HG02678 (cell line): ENCODE data around the gene MAPK8.

Source experiments
- ATAC-seq: cut with Tn5 transposase; IDR thresholded peaks from one replicate; pipeline ENCODE4 v1.9.1; 2021; ENCODE audit warnings: mild to moderate bottlenecking, moderate library complexity; ENCODE audit not compliant: unreplicated experiment

The MAPK8 gene

DNA sequence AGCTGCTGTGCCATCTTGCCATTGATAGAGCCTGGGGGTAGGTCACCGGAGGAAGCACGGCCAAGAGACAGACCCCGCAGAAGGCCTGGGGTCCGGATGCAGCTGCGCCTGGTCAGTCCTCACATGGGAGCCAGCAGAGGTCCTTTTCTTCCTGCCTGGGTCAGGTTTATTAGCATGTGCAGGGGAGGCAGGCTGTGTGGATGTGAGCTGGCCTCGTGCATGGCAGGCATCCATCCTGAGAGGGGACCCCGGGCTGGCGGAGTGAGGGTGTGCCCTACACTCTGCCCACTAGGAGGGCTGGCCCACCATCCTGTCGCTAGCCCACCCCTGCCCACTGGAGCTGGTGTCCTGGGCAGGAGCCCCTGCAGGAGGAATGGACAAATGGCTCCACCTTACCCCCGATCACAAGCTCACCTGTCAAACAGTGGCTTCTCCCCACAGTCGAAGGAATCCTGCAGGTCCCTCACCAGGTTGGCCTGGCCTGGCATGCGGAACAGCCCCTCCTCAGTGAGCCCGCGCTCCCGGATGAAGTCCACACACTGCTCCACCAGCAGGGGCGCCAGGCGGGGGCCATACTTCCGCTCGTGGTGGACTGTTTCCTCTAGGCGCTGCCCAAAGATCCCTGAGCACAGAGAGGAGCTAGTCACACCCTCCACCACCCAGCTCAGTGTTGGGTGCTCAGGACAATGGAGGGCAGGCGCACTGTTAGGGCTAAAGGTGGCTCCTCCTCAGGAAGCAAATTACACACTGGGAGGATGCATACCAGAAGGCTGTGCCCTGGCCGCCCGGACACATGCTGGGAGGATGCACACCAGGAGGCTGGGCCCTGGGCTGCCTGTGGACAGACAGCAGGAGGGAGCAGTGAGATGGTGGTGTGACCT is 153.0 kb downstream of the MAPK8 start:
- no peak for ATAC-seq

DNA sequence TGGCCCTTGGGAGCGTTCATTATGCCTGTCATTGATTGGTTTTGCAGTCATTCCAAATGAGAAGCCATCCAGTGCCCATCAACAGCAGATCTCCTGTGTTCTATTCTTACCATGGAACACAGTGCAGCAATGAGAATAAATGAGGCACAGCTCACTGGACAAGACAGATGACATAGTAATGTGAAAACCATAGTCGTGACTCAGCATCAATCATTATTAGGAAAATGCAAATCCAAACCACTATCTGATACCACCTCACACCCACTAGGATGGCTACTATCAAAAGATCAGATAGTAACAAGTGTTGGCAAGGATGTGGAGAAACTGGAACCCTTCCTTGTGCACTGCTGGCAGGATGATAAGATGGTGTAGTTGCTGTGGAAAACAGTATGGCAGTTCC is 153.7 kb downstream of the MAPK8 start:
- no peak for ATAC-seq

DNA sequence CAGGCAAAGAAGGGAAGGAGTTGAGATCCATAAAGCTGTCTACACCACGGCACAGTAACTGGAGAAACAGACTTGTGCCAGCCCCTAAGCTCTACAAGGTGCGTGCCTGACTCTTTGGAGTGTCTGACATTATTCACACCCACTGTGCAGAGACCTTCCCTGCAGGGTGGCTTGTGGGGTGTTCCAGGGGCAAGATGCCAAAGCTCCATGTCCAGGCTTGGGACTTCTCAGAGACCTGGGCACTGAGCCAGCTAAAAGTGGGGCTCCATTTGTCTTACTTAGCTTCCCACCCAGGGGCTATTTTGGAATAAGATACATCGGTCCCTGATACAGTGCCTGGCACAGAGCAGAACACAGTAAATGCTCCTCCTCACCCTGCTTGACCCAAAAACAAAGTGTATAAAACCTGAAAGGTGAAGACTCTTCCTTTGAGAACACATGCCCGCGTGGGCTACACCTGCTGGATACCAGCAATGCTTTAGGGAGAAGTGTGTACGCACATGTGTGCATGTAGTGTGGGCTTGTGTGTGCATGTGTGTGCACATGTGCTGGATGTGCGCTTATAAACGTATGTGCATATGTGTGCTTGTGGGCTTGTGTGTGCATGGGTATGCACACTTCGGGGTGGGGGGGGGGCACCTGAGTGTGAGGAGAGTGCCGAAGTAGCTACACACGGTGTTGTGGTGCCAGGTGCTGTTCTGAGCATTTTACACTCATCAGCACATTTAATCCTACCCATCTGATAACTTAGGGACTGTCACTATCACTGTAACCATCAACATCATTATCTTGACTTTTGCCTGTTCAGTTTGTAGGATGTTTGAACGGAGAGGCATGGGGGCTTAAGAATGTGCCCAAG is 155.4 kb downstream of the MAPK8 start:
- no peak for ATAC-seq

DNA sequence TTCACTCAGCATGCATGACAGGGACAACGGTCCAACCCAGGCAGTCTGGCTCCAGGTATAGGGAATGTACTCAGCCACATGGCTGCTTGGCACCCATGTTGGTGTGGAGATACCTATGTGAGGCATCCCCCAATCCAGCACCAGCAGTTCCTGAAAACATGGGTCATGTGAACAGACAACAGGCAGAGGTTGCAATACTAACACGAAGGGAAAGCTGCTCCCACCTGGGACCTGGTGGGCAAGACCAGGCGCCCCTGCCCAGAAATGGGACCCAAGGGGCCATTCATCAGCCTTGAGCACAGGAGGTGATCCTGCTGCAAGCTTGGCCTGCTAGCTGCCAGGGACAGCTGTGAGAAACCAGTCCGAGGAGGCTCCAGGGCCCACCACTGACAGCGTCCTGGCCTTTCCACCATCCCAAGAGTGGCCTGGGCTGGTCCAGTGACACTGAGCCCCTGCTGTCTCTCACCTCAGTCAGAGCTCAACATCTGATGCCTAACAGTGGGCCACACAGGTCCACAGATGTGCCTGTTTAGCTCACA is 156.1 kb downstream of the MAPK8 start:
- no peak for ATAC-seq

- no peak for ATAC-seq
Measured at GRCh38 chr10:48463318-48464003, 157.0 kb downstream of the MAPK8 start.

DNA sequence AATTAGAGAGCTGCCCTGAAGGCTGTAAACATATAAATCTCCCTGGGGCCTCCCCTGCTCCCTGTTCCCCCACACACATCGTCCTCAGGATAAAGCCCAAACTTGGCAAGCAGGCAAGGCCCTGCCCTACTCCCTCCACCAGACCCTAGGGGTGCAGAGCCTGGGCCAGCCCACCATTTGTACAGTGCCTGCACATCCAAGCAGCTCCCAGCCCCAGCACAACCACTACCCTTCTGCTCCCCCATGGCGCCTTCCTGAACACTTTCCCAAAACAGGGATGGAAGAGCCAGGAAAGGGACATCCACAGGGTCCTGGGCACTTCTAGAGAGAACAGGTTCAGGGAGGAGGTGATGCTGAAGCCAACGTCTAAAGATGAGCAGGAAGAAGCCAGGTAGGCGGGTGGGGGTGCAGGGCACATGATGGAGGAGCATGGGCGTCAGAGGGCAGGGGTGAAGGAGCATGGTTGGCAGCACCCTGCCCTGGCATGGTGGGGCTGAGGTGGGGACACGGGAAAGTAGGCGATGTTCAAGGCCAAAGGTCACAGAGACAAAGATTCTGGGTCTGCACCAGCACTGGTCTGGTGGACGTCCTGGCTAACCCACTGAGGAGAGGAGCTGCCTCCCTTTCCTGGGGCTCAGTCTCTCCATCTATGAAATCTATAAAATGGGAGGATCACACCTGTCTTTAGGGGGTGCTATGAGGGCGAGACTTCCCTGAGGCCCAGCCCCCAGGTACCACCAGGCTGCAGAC is 157.8 kb downstream of the MAPK8 start:
- ATAC-seq, result no peak

GRCh38 chr10:48464871-48465736 is 158.6 kb downstream of the MAPK8 start:
- no peak for ATAC-seq

DNA sequence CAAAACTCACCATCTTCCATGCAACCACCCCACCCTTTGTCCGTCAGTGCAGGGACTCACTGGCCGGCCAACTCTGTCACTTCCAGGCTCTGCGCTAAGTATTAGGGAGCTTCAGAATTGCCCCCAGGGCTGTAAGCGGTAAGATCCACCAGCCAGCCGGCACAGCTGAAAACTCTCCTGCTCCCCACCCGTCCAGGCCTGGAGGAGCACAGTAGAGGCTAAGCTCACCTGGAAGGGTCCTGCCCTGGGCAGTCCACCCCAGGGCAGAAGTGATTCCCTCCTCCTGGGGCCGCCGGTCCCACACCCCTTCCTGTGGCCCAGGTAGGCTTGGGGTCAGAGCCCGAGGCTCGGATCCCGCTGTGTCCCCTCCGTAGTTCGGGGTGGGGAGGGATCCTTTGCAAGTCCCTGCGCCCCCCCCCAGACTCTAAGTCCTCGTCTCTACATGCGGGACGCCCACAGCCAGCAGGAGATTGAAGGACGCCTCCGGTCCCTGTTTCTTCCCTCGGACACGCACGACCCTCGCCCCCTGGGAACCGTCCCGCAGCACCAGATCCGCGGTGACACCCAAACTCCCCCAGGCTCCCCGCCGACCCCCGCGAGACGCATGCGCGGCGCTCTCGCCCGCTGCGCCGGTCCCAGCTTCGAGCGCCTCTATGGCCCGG is 159.5 kb downstream of the MAPK8 start:
- no peak for ATAC-seq

DNA sequence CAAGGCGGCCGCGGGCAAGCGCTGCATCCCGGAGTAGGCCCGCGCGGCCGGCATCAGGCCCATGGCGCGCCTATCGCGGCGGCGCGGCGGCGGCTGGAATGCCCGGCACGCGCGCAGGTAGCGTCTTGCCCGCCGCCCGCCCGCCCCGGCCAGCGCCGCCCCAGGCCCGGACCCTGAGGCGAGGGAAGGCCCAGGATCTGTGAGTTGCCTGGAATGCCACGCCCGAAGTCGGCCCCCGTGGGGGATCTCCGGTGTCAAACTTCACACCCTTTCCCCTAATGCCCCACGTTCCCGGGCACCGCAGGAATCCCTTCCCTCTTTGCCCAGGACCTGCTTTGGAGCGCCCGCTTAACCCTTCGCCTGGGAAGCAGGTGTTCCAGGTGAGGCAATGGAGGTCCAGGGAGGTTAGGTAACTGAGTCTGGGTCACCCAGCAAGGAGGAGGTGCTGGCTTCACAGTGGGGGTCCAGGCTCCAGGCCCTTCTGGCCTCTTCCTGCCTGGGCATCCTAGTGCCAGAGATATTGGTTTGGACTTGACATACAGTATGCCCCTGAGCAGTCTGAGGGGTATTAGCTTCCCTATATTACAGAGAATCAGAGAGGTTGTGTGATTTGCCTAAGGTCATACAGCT is 160.2 kb downstream of the MAPK8 start:
- no peak for ATAC-seq

- no peak for ATAC-seq
Measured at GRCh38 chr10:48467669-48468068, 161.2 kb downstream of the MAPK8 start.

DNA sequence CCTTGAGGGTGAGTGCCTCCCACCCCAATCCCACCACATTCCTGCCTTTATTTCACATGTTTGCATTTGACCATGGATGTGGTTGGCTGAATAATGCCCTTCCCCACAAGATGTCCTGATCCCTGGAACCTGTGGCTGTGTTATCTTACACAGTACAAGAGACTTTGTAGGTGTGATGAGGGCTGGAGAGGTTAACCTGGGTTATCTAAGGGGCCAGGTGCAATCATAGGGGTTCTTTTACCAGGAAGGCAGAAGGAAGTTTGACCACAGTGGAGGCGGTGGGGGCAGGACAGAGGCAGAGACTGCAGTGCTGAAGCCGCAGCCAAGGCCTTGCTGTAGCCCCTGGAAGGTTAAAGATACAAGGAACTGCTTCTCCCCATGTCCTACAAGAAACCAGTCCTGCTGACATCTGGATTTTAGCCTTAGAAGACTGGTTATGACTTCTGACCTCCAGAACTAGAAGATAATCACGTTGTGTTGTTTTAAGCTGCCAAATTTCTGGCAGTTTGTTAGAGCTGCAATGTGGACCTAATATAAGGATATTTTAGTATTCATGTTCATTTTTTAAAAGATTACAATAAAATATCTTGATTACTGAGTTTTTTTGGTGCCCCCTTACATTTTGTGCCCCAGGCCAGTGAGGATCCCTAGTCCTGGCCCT is 161.8 kb downstream of the MAPK8 start:
- no peak for ATAC-seq

GRCh38 chr10:48468866-48469511 is 162.5 kb downstream of the MAPK8 start:
- no peak for ATAC-seq

GRCh38 chr10:48469516-48470020 is 163.1 kb downstream of the MAPK8 start:
- ATAC-seq, result no peak

DNA sequence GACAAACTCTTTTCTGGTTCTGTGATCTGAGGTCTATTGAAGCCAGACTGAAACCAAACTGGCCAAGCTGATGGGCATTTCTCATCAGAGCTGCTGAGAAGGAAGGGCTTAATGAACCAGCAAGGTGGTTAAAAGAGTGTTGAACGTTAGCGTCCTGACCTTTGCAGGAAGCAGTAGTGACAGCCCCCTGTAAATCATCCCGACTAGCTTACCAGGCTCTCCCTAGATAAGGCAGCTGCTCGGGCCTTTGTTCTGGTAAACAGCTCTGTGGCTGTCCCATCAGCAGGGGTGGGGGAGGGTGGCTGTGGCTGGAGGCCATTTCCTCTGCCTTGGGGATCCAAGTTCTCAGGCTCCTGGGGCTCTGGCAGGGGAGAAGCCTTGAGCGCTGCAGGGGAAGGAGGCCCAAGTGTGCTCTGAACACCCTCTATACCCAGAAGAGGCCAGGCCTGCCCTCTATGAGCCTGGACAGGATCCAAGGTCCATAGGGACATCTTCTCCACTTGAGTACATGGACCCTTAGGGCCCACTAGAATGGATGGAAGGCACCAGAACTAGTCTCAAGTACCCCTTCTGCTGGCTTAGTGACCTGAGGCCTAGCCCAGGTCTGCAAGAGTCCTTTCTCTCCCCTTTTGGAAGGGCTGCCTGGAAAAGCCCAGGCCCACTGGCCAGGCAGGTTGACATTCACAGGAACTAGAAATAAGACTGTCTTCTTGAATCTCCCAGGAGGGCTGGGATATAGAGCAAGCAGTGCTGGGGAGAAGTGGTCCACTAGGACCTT is 163.8 kb downstream of the MAPK8 start:
- no peak for ATAC-seq

DNA sequence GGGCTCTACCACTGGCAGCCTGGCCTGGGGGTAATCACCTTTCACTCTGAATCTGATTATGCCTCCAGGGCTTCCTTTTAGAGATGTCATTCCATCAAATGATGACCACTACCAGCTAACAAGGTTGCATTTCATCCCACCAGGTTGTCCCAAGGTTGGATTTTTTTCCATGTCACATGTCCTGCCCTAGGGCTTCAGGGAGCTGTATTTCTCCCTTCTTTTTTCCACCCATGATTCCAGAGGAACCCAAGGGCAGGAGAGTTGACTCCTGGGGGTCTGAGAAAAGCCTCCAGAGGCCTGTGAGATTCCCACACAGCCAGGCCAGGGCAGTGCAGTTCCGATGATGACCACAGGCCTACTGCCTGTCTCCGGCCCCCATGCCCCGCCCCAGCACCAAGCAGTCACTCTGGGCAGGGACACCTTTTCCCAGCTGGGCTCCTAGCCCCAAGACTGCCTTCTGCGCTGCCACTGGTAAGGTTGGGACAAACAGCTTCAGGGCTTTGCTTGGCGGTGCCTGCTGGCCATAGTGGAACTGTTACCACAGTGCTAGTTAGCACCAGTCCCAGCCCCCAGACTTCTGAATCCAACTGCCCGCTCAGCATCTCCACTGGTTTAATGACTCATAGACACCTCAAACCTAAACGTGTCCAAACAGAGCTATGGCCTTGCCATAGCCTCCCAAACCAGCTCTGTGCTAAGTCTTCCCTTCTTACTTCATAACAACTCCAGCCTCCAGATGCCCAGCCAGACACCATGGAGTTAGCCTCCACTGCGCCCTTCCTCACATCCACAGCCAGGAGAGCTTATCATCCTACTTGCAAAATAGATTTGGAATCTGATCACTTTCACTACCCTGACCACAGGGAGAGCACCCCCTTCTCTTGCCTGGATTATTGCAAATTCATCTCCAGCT is 164.7 kb downstream of the MAPK8 start:
- ATAC-seq, result no peak
